IMR-90 (cell line): Measurements from ENCODE around the gene RCE1.

ENCODE experiments used
- CEBPB ChIP-seq: IDR thresholded peaks from 2 replicates; pipeline ENCODE4 v1.6.1; 2012; ENCODE audit warnings: low read depth, low read length, improper control_type of control experiment
- CHD1 ChIP-seq: IDR thresholded peaks from 2 replicates; pipeline ENCODE4 v1.6.1; 2012; ENCODE audit warnings: low read depth, low read length, improper control_type of control experiment
- FOS ChIP-seq: fragments of 150-350 bp; IDR thresholded peaks from 2 replicates; pipeline ENCODE4 v1.6.1; 2016; ENCODE audit warnings: low read depth, low read length
- POLR2A ChIP-seq: IDR thresholded peaks from 2 replicates; pipeline ENCODE4 v1.6.1; 2012; ENCODE audit warnings: mild to moderate bottlenecking, low read depth, low read length
- SMC3 ChIP-seq: fragments of 150-350 bp; IDR thresholded peaks from 2 replicates; pipeline ENCODE4 v1.6.1; 2016; ENCODE audit warnings: low read depth, mild to moderate bottlenecking, antibody characterized with exemption, low read length, moderate library complexity
- TF ChIP-seq, protein P1 (sequence below): conservative IDR thresholded peaks from 2 replicates; pipeline ENCODE4 v1.5.1; 2012; ENCODE audit warnings: mild to moderate bottlenecking, low read depth, low read length, improper control_type of control experiment

DNA sequence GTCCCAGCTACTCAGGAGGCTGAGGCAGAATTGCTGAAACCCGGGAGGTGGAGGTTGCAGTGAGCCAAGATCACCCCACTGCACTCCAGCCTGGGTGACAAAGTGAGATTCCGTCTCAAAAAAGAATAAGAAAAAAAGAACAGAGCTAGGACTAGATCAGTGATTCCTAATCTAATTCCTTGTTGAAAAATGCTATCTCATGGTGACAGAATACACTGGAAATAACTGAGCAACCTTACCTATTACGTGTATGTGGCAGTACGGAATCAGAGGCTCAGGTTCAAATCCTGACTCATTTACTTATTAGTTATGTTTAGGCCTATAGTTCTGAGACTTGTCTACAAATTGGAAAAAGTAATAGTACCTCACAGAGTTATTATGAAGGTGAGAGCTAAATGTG, 19.5 kb upstream of the RCE1 start:
- TF ChIP-seq, protein P1, sequence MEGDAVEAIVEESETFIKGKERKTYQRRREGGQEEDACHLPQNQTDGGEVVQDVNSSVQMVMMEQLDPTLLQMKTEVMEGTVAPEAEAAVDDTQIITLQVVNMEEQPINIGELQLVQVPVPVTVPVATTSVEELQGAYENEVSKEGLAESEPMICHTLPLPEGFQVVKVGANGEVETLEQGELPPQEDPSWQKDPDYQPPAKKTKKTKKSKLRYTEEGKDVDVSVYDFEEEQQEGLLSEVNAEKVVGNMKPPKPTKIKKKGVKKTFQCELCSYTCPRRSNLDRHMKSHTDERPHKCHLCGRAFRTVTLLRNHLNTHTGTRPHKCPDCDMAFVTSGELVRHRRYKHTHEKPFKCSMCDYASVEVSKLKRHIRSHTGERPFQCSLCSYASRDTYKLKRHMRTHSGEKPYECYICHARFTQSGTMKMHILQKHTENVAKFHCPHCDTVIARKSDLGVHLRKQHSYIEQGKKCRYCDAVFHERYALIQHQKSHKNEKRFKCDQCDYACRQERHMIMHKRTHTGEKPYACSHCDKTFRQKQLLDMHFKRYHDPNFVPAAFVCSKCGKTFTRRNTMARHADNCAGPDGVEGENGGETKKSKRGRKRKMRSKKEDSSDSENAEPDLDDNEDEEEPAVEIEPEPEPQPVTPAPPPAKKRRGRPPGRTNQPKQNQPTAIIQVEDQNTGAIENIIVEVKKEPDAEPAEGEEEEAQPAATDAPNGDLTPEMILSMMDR, result no peak
- no peak for TF ChIP-seq CHD1
- TF ChIP-seq SMC3, result no peak
- TF ChIP-seq CEBPB, result no peak
- no peak for TF ChIP-seq FOS
- no peak for TF ChIP-seq POLR2A
